HG03159 (cell line): Measurements from ENCODE around the gene IFNGR2.

Experiments used
- ATAC-seq: cut with Tn5 transposase; IDR thresholded peaks from one replicate; pipeline ENCODE4 v1.9.1; 2021; ENCODE audit warnings: mild to moderate bottlenecking, moderate library complexity; ENCODE audit not compliant: unreplicated experiment

The IFNGR2 gene

GRCh38 chr21:33480481-33481103, 77.4 kb downstream of the IFNGR2 start:
- peak; percentile 0 for ATAC-seq

GRCh38 chr21:33481314-33481943, 78.2 kb downstream of the IFNGR2 start:
- no peak for ATAC-seq
